HepG2 (cell line): ENCODE results near the gene RPS19. TPM values are rescaled to one million over a fixed set of nuclear protein-coding genes. Genes with fewer than 3 reads are reported as not detected.

Source experiments
- ATF7-NPFF ChIP-seq: sonication (generic); formaldehyde crosslinking; IDR thresholded peaks from 2 replicates; pipeline ENCODE4 v1.8.1; 2023; ENCODE audit warnings: mild to moderate bottlenecking, low read depth, missing genetic modification reagents, moderate library complexity
- MTA1 ChIP-seq: sonication (generic); formaldehyde crosslinking; IDR thresholded peaks from 2 replicates; pipeline ENCODE4 v1.4.0; 2020; ENCODE audit warnings: missing genetic modification reagents, mild to moderate bottlenecking, borderline replicate concordance
- MTF1 ChIP-seq: sonication (generic); formaldehyde crosslinking; IDR thresholded peaks from 2 replicates; pipeline ENCODE4 v1.5.0; 2020; ENCODE audit warnings: missing genetic modification reagents
- NR2F1 ChIP-seq, 2 experiments: fragments of 450-650 bp in 1 of 2; formaldehyde crosslinking in 1 of 2; IDR thresholded peaks; 2 replicates each; pipeline versions ENCODE4 v1.5.0 to v1.6.1; 2016 to 2020; ENCODE audit warnings: mild to moderate bottlenecking in 1 of 2, missing compliant biosample characterization in 1 of 2, missing genetic modification reagents in 1 of 2, moderate library complexity in 1 of 2
- POLR2A ChIP-seq, 2 experiments: IDR thresholded peaks; 2 replicates each; pipeline ENCODE4 v1.6.1; 2011; ENCODE audit warnings: low read depth in 2 of 2, low read length in 2 of 2, mild to moderate bottlenecking in 1 of 2, moderate library complexity in 1 of 2; ENCODE audit not compliant: insufficient read depth in 1 of 2
- POLR2G ChIP-seq: fragments of 200-400 bp; formaldehyde crosslinking; IDR thresholded peaks from 2 replicates; pipeline ENCODE4 v1.6.1; 2018; ENCODE audit warnings: mild to moderate bottlenecking, low read depth, low read length, moderate library complexity
- SUZ12 ChIP-seq: fragments of 150-350 bp; IDR thresholded peaks from 2 replicates; pipeline ENCODE4 v1.6.1; 2014; ENCODE audit warnings: low read depth, low read length
- SYNCRIP ChIP-seq: fragments of 200-400 bp; formaldehyde crosslinking; IDR thresholded peaks from 2 replicates; pipeline ENCODE4 v1.6.1; 2018; ENCODE audit warnings: mild to moderate bottlenecking, low read depth, low read length; ENCODE audit not compliant: insufficient read depth
- TERF1 ChIP-seq: sonication (generic); formaldehyde crosslinking; IDR thresholded peaks from 2 replicates; pipeline ENCODE4 v1.8.0; 2022; ENCODE audit warnings: mild to moderate bottlenecking, missing genetic modification reagents, moderate library complexity
- TIGD3 ChIP-seq: sonication (generic); formaldehyde crosslinking; IDR thresholded peaks from 2 replicates; pipeline ENCODE4 v1.5.1; 2020; ENCODE audit warnings: mild to moderate bottlenecking, missing genetic modification reagents, borderline replicate concordance
- TOE1 ChIP-seq: sonication (generic); formaldehyde crosslinking; IDR thresholded peaks from 2 replicates; pipeline ENCODE4 v1.4.0; 2020; ENCODE audit warnings: mild to moderate bottlenecking, missing genetic modification reagents
- ZNF292 ChIP-seq: sonication (generic); formaldehyde crosslinking; IDR thresholded peaks from 2 replicates; pipeline ENCODE4 v1.8.1; 2022; ENCODE audit warnings: mild to moderate bottlenecking, low read depth, missing genetic modification reagents, borderline replicate concordance
- ZNF296 ChIP-seq: sonication (generic); formaldehyde crosslinking; conservative IDR thresholded peaks from 2 replicates; pipeline ENCODE4 v1.5.0; 2020; ENCODE audit warnings: mild to moderate bottlenecking, missing genetic modification reagents
- ZNF318 ChIP-seq: sonication (generic); formaldehyde crosslinking; IDR thresholded peaks from 2 replicates; pipeline ENCODE4 v1.4.0; 2020; ENCODE audit warnings: mild to moderate bottlenecking, missing genetic modification reagents
- ZNF546 ChIP-seq: sonication (generic); formaldehyde crosslinking; conservative IDR thresholded peaks from 2 replicates; pipeline ENCODE4 v1.8.1; 2023; ENCODE audit warnings: mild to moderate bottlenecking, missing genetic modification reagents
- ZNF589 ChIP-seq: sonication (generic); formaldehyde crosslinking; conservative IDR thresholded peaks from 2 replicates; pipeline ENCODE4 v1.8.0; 2022; ENCODE audit warnings: mild to moderate bottlenecking, moderate library complexity, missing genetic modification reagents
- ZNF766 ChIP-seq: sonication (generic); formaldehyde crosslinking; IDR thresholded peaks from 2 replicates; pipeline ENCODE4 v1.5.0; 2020; ENCODE audit warnings: missing genetic modification reagents, borderline replicate concordance
- ZNF792 ChIP-seq: IDR thresholded peaks from 2 replicates; pipeline ENCODE4 v1.6.1; 2016
- polyA plus RNA-seq, 8 experiments: library from polyadenylated mRNA; depleted of rRNA in 3 of 8; stranded (reverse) in 7 of 8; unstranded in 1 of 8; fragments of >200 nt; fragmentation: Illumina TruSeq in 4 of 8; extraction: Trizol in 4 of 8; gene quantifications; 2 replicates each; pipeline versions ENCODE4 v1.2.1 to v1.2.3, GENCODE V29; 2011 to 2016; ENCODE audit warnings: low read depth in 4 of 8, missing spikeins in 1 of 8, mixed read lengths in 1 of 8; ENCODE audit not compliant: insufficient read depth in 1 of 8
- total RNA-seq, 5 experiments: library from RNA; depleted of rRNA; stranded (reverse); fragments of >200 nt; fragmentation: Illumina TruSeq; extraction: Trizol; gene quantifications; 2 replicates each; pipeline ENCODE4 v1.2.3, GENCODE V29; 2016; ENCODE audit warnings: low read depth in 1 of 5

Gene RPS19
- total and polyA plus RNA-seq, 2 of the 13 experiments (the other 11 are each of a cell fraction or from before 2014, with no cell fraction given) = 1,983 to 4,758 TPM

- no peak for TF ChIP-seq ZNF292 (CRISPR knock-in tag)
- TF ChIP-seq SYNCRIP = no peak
- no peak for TF ChIP-seq TERF1 (CRISPR knock-in tag)
- no peak for TF ChIP-seq ZNF318 (CRISPR knock-in tag)
- TF ChIP-seq MTA1 = no peak
- TF ChIP-seq TIGD3 = no peak
- peak in 1 of 2 experiments; percentile 53; a peak in 1 of 4 replicates for TF ChIP-seq POLR2A (IDR thresholded peaks at IDR 0.05; ENCODE audit: insufficient read depth in 1 of 2, low read depth in 2 of 2, low read length in 2 of 2)
- no peak for TF ChIP-seq MTF1 (CRISPR knock-in tag)
- 0 out of 2 replicates have a peak, but pooled peaks have one; percentile 47 for TF ChIP-seq POLR2G
- no peak for TF ChIP-seq ZNF589 (CRISPR knock-in tag)
- no peak for TF ChIP-seq NR2F1 (CRISPR knock-in tag; IDR thresholded peaks at IDR 0.05)
- TF ChIP-seq ZNF792 = no peak
- TF ChIP-seq ZNF546 (CRISPR knock-in tag) = no peak
- no peak for TF ChIP-seq ZNF766
- TF ChIP-seq ZNF296 (CRISPR knock-in tag) = no peak
- no peak for TF ChIP-seq ATF7-NPFF (CRISPR knock-in tag)
- TF ChIP-seq TOE1 = no peak
- TF ChIP-seq SUZ12 = no peak
Observed at GRCh38 chr19:41882568-41883462, 22.8 kb downstream of the RPS19 start, which contains the start of gene ARHGEF1 (continued).
